ENCODE measurements around the gene ERMP1. TPM values are rescaled to one million over a fixed set of nuclear protein-coding genes. Genes with fewer than 3 reads are reported as not detected.

Gene ERMP1
- total RNA-seq, 1 donor from 2014 or later = 20.3 TPM

DNA sequence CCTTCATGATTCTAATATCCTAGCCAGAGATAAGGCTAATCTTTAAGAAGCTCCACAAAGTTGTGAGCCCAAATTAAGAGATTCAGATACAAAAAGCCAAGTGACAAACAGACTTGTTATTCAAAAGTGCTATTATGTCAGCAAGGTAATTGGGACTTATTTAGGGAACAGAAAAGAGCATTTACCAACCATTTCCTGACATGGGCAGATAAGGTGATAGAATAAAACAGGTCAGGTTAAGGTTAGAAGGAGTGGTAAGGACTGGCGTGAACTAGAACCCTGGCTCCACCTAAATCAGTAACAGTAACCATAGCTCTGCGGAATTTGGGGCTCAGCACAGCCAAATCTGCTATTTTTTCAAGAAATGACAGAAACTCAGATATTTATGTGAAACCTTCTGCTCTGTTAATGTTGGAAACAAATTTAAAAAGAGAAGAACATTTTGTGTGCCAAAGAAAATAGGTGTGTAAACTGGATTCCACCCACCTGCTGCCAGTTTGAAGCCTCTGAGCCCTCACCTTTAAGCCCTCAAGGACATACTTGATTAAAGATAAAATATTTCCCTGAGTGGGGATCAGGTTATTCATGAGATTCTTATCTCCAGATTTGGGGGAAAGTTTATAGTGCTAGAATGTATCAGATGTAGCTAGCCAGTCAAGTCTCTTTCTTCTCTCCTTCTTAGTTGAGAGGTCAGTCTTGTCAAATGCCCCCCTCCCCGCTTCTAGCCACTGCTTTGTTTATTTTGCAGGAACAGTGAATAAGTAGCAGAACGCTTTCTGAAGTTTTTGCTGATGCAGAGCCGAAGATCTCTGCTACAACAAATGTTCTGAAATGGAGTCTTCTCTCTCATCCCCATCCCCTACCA is 10.2 kb upstream of the ERMP1 start:
- TF ChIP-seq, protein P1, sequence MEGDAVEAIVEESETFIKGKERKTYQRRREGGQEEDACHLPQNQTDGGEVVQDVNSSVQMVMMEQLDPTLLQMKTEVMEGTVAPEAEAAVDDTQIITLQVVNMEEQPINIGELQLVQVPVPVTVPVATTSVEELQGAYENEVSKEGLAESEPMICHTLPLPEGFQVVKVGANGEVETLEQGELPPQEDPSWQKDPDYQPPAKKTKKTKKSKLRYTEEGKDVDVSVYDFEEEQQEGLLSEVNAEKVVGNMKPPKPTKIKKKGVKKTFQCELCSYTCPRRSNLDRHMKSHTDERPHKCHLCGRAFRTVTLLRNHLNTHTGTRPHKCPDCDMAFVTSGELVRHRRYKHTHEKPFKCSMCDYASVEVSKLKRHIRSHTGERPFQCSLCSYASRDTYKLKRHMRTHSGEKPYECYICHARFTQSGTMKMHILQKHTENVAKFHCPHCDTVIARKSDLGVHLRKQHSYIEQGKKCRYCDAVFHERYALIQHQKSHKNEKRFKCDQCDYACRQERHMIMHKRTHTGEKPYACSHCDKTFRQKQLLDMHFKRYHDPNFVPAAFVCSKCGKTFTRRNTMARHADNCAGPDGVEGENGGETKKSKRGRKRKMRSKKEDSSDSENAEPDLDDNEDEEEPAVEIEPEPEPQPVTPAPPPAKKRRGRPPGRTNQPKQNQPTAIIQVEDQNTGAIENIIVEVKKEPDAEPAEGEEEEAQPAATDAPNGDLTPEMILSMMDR (IDR thresholded peaks at IDR 0.05; ENCODE audit: unreplicated experiment) = no peak
- no peak for DNase-seq (ENCODE audit: low spot score, unreplicated experiment)
- no peak overlapping the region for H3K4me3 Mint-ChIP-seq (ENCODE audit: low read depth)
- no peaks in the 10 kb centered on the region for H3K27me3 Mint-ChIP-seq
- peaks cover 3% of the 10 kb centered on the region for H3K9me3 Mint-ChIP-seq (ENCODE audit: low read depth)
- H3K4me1 Mint-ChIP-seq (ENCODE audit: low read depth) = peaks cover 27% of the 10 kb centered on the region
- H3K36me3 Mint-ChIP-seq (ENCODE audit: insufficient read depth) = peaks cover 2% of the 10 kb centered on the region
- peak overlapping the region; percentile 81 for H3K27ac Mint-ChIP-seq

- no peak overlapping the region for H3K4me3 Mint-ChIP-seq (ENCODE audit: low read depth)
These were observed 9.1 kb upstream of the ERMP1 start for GRCh38 chr9:5841771-5842573.

GRCh38 chr9:5840788-5841187 is 7.9 kb upstream of the ERMP1 start:
- Mint-ChIP-seq H3K4me1 (ENCODE audit: low read depth) (peaks cover 27% of the 10 kb centered on the region), H3K9me3 (ENCODE audit: low read depth) (peaks cover 3% of the 10 kb centered on the region), H3K36me3 (ENCODE audit: insufficient read depth) (peaks cover 2% of the 10 kb centered on the region), H3K4me3 (ENCODE audit: low read depth) (no peak overlapping the region), H3K27ac (no peak overlapping the region), H3K27me3 (no peaks in the 10 kb centered on the region)
- DNase-seq (ENCODE audit: low spot score, unreplicated experiment) = no peak
- TF ChIP-seq, protein P1 (IDR thresholded peaks at IDR 0.05; ENCODE audit: unreplicated experiment) = no peak

More at GRCh38 chr9:5841771-5842573, 9.1 kb upstream of the ERMP1 start:
- Mint-ChIP-seq H3K27ac (no peak overlapping the region), H3K27me3 (no peaks in the 10 kb centered on the region), H3K4me1 (ENCODE audit: low read depth) (peaks cover 27% of the 10 kb centered on the region), H3K9me3 (ENCODE audit: low read depth) (peaks cover 3% of the 10 kb centered on the region), H3K36me3 (ENCODE audit: insufficient read depth) (peaks cover 2% of the 10 kb centered on the region)
- DNase-seq (ENCODE audit: low spot score, unreplicated experiment) = no peak
- TF ChIP-seq, protein P1 (IDR thresholded peaks at IDR 0.05; ENCODE audit: unreplicated experiment) = no peak

DNA sequence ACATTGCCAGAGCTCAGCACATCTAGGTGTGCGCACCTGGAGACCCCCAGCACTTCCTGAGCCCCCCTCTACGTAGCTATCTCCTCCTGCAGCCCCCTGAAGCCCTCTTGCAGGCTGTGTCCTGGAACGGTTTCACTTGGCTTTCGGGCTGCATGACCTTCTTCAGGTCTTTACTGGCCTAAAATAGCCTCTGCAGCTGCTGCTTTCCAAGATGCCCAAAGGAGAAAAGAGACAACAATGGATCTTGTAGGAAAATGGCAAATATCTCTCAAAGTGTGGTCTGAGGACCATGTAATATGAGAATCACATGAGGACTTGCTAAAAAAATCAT is 6.6 kb upstream of the ERMP1 start:
- Mint-ChIP-seq H3K27me3 (no peaks in the 10 kb centered on the region), H3K27ac (peak overlapping the region; percentile 95), H3K36me3 (ENCODE audit: insufficient read depth) (peaks cover 2% of the 10 kb centered on the region), H3K4me1 (ENCODE audit: low read depth) (peaks cover 29% of the 10 kb centered on the region), H3K4me3 (ENCODE audit: low read depth) (no peak overlapping the region), H3K9me3 (ENCODE audit: low read depth) (peaks cover 3% of the 10 kb centered on the region)
- TF ChIP-seq, protein P1 (IDR thresholded peaks at IDR 0.05; ENCODE audit: unreplicated experiment) = no peak
- no peak for DNase-seq (ENCODE audit: low spot score, unreplicated experiment)

- H3K4me1 Mint-ChIP-seq (ENCODE audit: low read depth) = peaks cover 28% of the 10 kb centered on the region
- H3K27me3 Mint-ChIP-seq = no peaks in the 10 kb centered on the region
- H3K36me3 Mint-ChIP-seq (ENCODE audit: insufficient read depth) = peaks cover 2% of the 10 kb centered on the region
- peak overlapping the region; percentile 95 for H3K27ac Mint-ChIP-seq
- peaks cover 3% of the 10 kb centered on the region for H3K9me3 Mint-ChIP-seq (ENCODE audit: low read depth)
- no peak overlapping the region for H3K4me3 Mint-ChIP-seq (ENCODE audit: low read depth)
- DNase-seq (ENCODE audit: low spot score, unreplicated experiment) = no peak
- TF ChIP-seq, protein P1 (IDR thresholded peaks at IDR 0.05; ENCODE audit: unreplicated experiment) = no peak
These were observed 6.1 kb upstream of the ERMP1 start for GRCh38 chr9:5838884-5839571.
